HepG2 (cell line): ENCODE data around the gene TUBA4B. TPM values are rescaled to one million over a fixed set of nuclear protein-coding genes. Genes with fewer than 3 reads are reported as not detected.

Source experiments
- CENPX ChIP-seq: sonication (generic); formaldehyde crosslinking; IDR thresholded peaks from 2 replicates; pipeline ENCODE4 v1.9.0; 2021; ENCODE audit warnings: mild to moderate bottlenecking, missing genetic modification reagents, moderate library complexity
- CTCF ChIP-seq: sonication (generic); formaldehyde crosslinking; IDR thresholded peaks from 2 replicates; pipeline ENCODE4 v1.5.0; 2020; ENCODE audit warnings: mild to moderate bottlenecking, missing genetic modification reagents, moderate library complexity
- DPF2 ChIP-seq: sonication (generic); formaldehyde crosslinking; IDR thresholded peaks from 2 replicates; pipeline ENCODE4 v1.4.0; 2020; ENCODE audit warnings: mild to moderate bottlenecking, low read depth, missing genetic modification reagents, borderline replicate concordance
- E2F1 ChIP-seq: sonication (generic); formaldehyde crosslinking; IDR thresholded peaks from 2 replicates; pipeline ENCODE4 v1.5.0; 2020; ENCODE audit warnings: missing genetic modification reagents
- FIP1L1 ChIP-seq: fragments of 200-400 bp; formaldehyde crosslinking; IDR thresholded peaks from 2 replicates; pipeline ENCODE4 v1.6.1; 2018; ENCODE audit warnings: low read depth, mild to moderate bottlenecking, low read length, moderate library complexity, borderline replicate concordance; ENCODE audit not compliant: insufficient read depth
- KDM3A ChIP-seq: IDR thresholded peaks from 2 replicates; pipeline ENCODE4 v1.6.1; 2018; ENCODE audit warnings: low read depth, missing compliant biosample characterization
- MXD3 ChIP-seq: IDR thresholded peaks from 2 replicates; pipeline ENCODE4 v1.6.1; 2016; ENCODE audit warnings: mild to moderate bottlenecking, missing biosample characterization, missing genetic modification reagents
- NR2F2 ChIP-seq: IDR thresholded peaks from 2 replicates; pipeline ENCODE4 v1.6.1; 2012; ENCODE audit warnings: low read depth, inconsistent platforms, borderline replicate concordance
- PRMT3 ChIP-seq: sonication (generic); formaldehyde crosslinking; IDR thresholded peaks from 2 replicates; pipeline ENCODE4 v1.8.1; 2022; ENCODE audit warnings: low read depth, mild to moderate bottlenecking, moderate library complexity, missing genetic modification reagents, borderline replicate concordance
- PTBP1 ChIP-seq: fragments of 200-400 bp; formaldehyde crosslinking; IDR thresholded peaks from 2 replicates; pipeline ENCODE4 v1.6.1; 2018; ENCODE audit warnings: low read length, low read depth; ENCODE audit not compliant: poor library complexity, severe bottlenecking
- RARG ChIP-seq: sonication (generic); formaldehyde crosslinking; IDR thresholded peaks from 2 replicates; pipeline ENCODE4 v1.4.0; 2020; ENCODE audit warnings: low read depth, mild to moderate bottlenecking, missing genetic modification reagents
- SATB2 ChIP-seq: sonication (generic); formaldehyde crosslinking; IDR thresholded peaks from 2 replicates; pipeline ENCODE4 v1.5.0; 2020; ENCODE audit warnings: missing genetic modification reagents
- SIX4 ChIP-seq: sonication (generic); formaldehyde crosslinking; IDR thresholded peaks from 2 replicates; pipeline ENCODE4 v1.4.0; 2020; ENCODE audit warnings: missing genetic modification reagents
- SYNCRIP ChIP-seq: fragments of 200-400 bp; formaldehyde crosslinking; IDR thresholded peaks from 2 replicates; pipeline ENCODE4 v1.6.1; 2018; ENCODE audit warnings: mild to moderate bottlenecking, low read depth, low read length; ENCODE audit not compliant: insufficient read depth
- TFE3 ChIP-seq: IDR thresholded peaks from 2 replicates; pipeline ENCODE4 v1.6.1; 2016
- ZBTB42 ChIP-seq: sonication (generic); formaldehyde crosslinking; IDR thresholded peaks from 2 replicates; pipeline ENCODE4 v1.5.0; 2020; ENCODE audit warnings: mild to moderate bottlenecking, missing genetic modification reagents
- ZHX1 ChIP-seq: sonication (generic); formaldehyde crosslinking; IDR thresholded peaks from 2 replicates; pipeline ENCODE4 v1.8.1; 2022; ENCODE audit warnings: low read depth, mild to moderate bottlenecking, missing genetic modification reagents
- ZNF619 ChIP-seq: sonication (generic); formaldehyde crosslinking; IDR thresholded peaks from 2 replicates; pipeline ENCODE4 v1.4.0; 2020; ENCODE audit warnings: mild to moderate bottlenecking, missing genetic modification reagents
- ZNF788 ChIP-seq: sonication (generic); formaldehyde crosslinking; IDR thresholded peaks from 2 replicates; pipeline ENCODE4 v1.5.0; 2020; ENCODE audit warnings: mild to moderate bottlenecking, missing genetic modification reagents, borderline replicate concordance
- polyA plus RNA-seq, 8 experiments: library from polyadenylated mRNA; depleted of rRNA in 3 of 8; stranded (reverse) in 7 of 8; unstranded in 1 of 8; fragments of >200 nt; fragmentation: Illumina TruSeq in 4 of 8; extraction: Trizol in 4 of 8; gene quantifications; 2 replicates each; pipeline versions ENCODE4 v1.2.1 to v1.2.3, GENCODE V29; 2011 to 2016; ENCODE audit warnings: low read depth in 4 of 8, missing spikeins in 1 of 8, mixed read lengths in 1 of 8; ENCODE audit not compliant: insufficient read depth in 1 of 8
- total RNA-seq, 5 experiments: library from RNA; depleted of rRNA; stranded (reverse); fragments of >200 nt; fragmentation: Illumina TruSeq; extraction: Trizol; gene quantifications; 2 replicates each; pipeline ENCODE4 v1.2.3, GENCODE V29; 2016; ENCODE audit warnings: low read depth in 1 of 5

TUBA4B gene
- total and polyA plus RNA-seq, 2 of the 13 experiments (the other 11 are each of a cell fraction or from before 2014, with no cell fraction given) = 0.18 to 0.22 TPM

- TF ChIP-seq FIP1L1 (no peak), CENPX (CRISPR knock-in tag) (no peak), DPF2 (CRISPR knock-in tag) (peak; percentile 75; the same call in 1 of the 2 replicates), PTBP1 (no peak), ZNF788 (CRISPR knock-in tag) (peak; percentile 56; the same call in 1 of the 2 replicates), SYNCRIP (no peak), SATB2 (no peak), ZNF619 (CRISPR knock-in tag) (no peak), SIX4 (CRISPR knock-in tag) (no peak), NR2F2 (peak; percentile 16), KDM3A (0 out of 2 replicates have a peak, but pooled peaks have one; percentile 8), ZHX1 (CRISPR knock-in tag) (no peak; the same call in 1 of the 2 replicates), ZBTB42 (no peak), PRMT3 (CRISPR knock-in tag) (no peak), CTCF (CRISPR knock-in tag) (no peak), MXD3 (CRISPR knock-in tag) (no peak), TFE3 (CRISPR knock-in tag) (no peak), RARG (CRISPR knock-in tag) (no peak), E2F1 (no peak)
These were observed 44.9 kb upstream of the TUBA4B start (continued) for GRCh38 chr2:219207884-219208740.
